ENCODE measurements around the gene CDH4. TPM values are rescaled to one million over a fixed set of nuclear protein-coding genes. Genes with fewer than 3 reads are reported as not detected.
A peak's percentile ranks its signal among the peaks of the same experiment; 100 is the strongest.

The CDH4 gene
- polyA plus RNA-seq, 1 donor = 1.7 TPM

DNA sequence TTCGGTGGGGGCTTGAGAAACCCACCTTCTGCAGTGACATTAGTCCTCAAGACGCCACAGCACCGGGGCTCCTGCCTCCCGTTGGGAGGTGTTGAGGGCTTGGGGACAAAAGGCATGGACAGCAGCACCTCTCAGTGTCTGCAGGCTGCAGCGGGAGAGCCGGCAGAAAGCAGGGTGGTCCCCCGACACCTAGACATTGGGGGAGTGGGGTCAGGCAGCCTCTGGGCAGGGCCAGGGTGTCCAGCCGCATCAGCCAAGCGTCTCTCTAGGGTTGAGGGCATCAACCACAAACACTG, 549.0 kb downstream of the CDH4 start:
- no peaks in the 10 kb centered on the region for H3K36me3 ChIP-seq (ENCODE audit: control insufficient read depth, insufficient read depth, low read length)
- H3K9me3 ChIP-seq (ENCODE audit: control insufficient read depth, low read depth, low read length) = no peaks in the 10 kb centered on the region
- no peak overlapping the region for H3K27ac ChIP-seq (ENCODE audit: low read length)
- DNase-seq = no peak
- WGBS (ENCODE audit: insufficient coverage, low lambda C conversion rate) = no CpG with 5 or more reads among the region's 9 CpGs
- no peak overlapping the region for H3K4me3 ChIP-seq (ENCODE audit: low read length)
- no peaks in the 10 kb centered on the region for H3K4me1 ChIP-seq (ENCODE audit: control insufficient read depth, insufficient read depth, low read length)
- peaks cover 34% of the 10 kb centered on the region for H3K27me3 ChIP-seq (ENCODE audit: control insufficient read depth, insufficient read depth, low read length)

GRCh38 chr20:61801428-61801827, 549.4 kb downstream of the CDH4 start:
- Histone ChIP-seq H3K4me3 (ENCODE audit: low read length) (no peak overlapping the region), H3K9me3 (ENCODE audit: control insufficient read depth, low read depth, low read length) (no peaks in the 10 kb centered on the region), H3K27ac (ENCODE audit: low read length) (no peak overlapping the region), H3K4me1 (ENCODE audit: control insufficient read depth, insufficient read depth, low read length) (no peaks in the 10 kb centered on the region), H3K36me3 (ENCODE audit: control insufficient read depth, insufficient read depth, low read length) (no peaks in the 10 kb centered on the region), H3K27me3 (ENCODE audit: control insufficient read depth, insufficient read depth, low read length) (peaks cover 34% of the 10 kb centered on the region)
- WGBS (ENCODE audit: insufficient coverage, low lambda C conversion rate) = no CpG with 5 or more reads among the region's 4 CpGs
- DNase-seq = no peak

GRCh38 chr20:61801857-61802442, 549.9 kb downstream of the CDH4 start:
- peaks cover 34% of the 10 kb centered on the region for H3K27me3 ChIP-seq (ENCODE audit: control insufficient read depth, insufficient read depth, low read length)
- no peaks in the 10 kb centered on the region for H3K4me1 ChIP-seq (ENCODE audit: control insufficient read depth, insufficient read depth, low read length)
- no peak for DNase-seq
- H3K36me3 ChIP-seq (ENCODE audit: control insufficient read depth, insufficient read depth, low read length) = no peaks in the 10 kb centered on the region
- WGBS (ENCODE audit: insufficient coverage, low lambda C conversion rate) = no CpG with 5 or more reads among the region's 10 CpGs
- H3K4me3 ChIP-seq (ENCODE audit: low read length) = no peak overlapping the region
- no peak overlapping the region for H3K27ac ChIP-seq (ENCODE audit: low read length)
- no peaks in the 10 kb centered on the region for H3K9me3 ChIP-seq (ENCODE audit: control insufficient read depth, low read depth, low read length)

GRCh38 chr20:61802721-61803311, 550.8 kb downstream of the CDH4 start:
- Histone ChIP-seq H3K4me3 (ENCODE audit: low read length) (no peak overlapping the region), H3K27me3 (ENCODE audit: control insufficient read depth, insufficient read depth, low read length) (peaks cover 39% of the 10 kb centered on the region), H3K9me3 (ENCODE audit: control insufficient read depth, low read depth, low read length) (no peaks in the 10 kb centered on the region), H3K27ac (ENCODE audit: low read length) (no peak overlapping the region), H3K36me3 (ENCODE audit: control insufficient read depth, insufficient read depth, low read length) (no peaks in the 10 kb centered on the region), H3K4me1 (ENCODE audit: control insufficient read depth, insufficient read depth, low read length) (no peaks in the 10 kb centered on the region)
- no CpG with 5 or more reads among the region's 36 CpGs for WGBS (ENCODE audit: insufficient coverage, low lambda C conversion rate)
- no peak for DNase-seq

- no peak overlapping the region for H3K4me3 ChIP-seq (ENCODE audit: low read length)
- peaks cover 39% of the 10 kb centered on the region for H3K27me3 ChIP-seq (ENCODE audit: control insufficient read depth, insufficient read depth, low read length)
Observed at GRCh38 chr20:61803416-61803914, 551.4 kb downstream of the CDH4 start.

GRCh38 chr20:61803915-61804751, 552.1 kb downstream of the CDH4 start:
- Histone ChIP-seq H3K27me3 (ENCODE audit: control insufficient read depth, insufficient read depth, low read length) (peaks cover 39% of the 10 kb centered on the region), H3K4me3 (ENCODE audit: low read length) (no peak overlapping the region), H3K36me3 (ENCODE audit: control insufficient read depth, insufficient read depth, low read length) (no peaks in the 10 kb centered on the region), H3K27ac (ENCODE audit: low read length) (no peak overlapping the region), H3K4me1 (ENCODE audit: control insufficient read depth, insufficient read depth, low read length) (no peaks in the 10 kb centered on the region), H3K9me3 (ENCODE audit: control insufficient read depth, low read depth, low read length) (no peaks in the 10 kb centered on the region)
- no peak for DNase-seq
- no CpG with 5 or more reads among the region's 27 CpGs for WGBS (ENCODE audit: insufficient coverage, low lambda C conversion rate)

More at GRCh38 chr20:61803416-61803914, 551.4 kb downstream of the CDH4 start:
- Histone ChIP-seq H3K36me3 (ENCODE audit: control insufficient read depth, insufficient read depth, low read length) (no peaks in the 10 kb centered on the region), H3K4me1 (ENCODE audit: control insufficient read depth, insufficient read depth, low read length) (no peaks in the 10 kb centered on the region), H3K9me3 (ENCODE audit: control insufficient read depth, low read depth, low read length) (no peaks in the 10 kb centered on the region), H3K27ac (ENCODE audit: low read length) (no peak overlapping the region)
- peak in 1 of 2 donors; percentile 11 for DNase-seq
- WGBS (ENCODE audit: insufficient coverage, low lambda C conversion rate) = 0% methylated on average over 1 of the region's 19 CpGs

DNA sequence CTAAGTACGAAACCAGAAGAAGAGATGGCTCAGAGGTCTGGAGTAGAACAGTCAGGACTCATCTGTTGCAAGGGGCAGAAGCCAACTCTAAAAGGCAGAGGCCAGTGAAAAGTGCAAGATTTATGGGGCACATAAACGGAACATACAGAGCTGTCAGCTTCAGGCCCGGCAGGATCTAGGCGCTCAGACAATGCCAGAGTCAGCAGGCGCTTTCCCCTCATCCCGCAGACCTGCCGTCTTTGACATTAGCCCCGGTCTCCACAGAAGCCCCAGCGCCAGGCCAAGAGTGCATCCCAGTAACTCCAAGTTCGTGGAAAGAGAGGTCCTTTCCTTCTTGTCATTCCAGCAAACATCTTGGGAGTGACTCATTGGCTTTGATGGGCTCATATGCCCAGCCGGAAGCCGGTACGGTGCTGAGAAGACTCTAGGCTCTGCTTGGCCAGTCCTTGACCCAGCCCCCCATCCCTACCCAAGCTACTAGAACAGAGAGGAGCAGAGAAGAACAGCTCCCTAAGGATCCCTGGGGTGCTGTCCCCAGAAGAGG, 552.8 kb downstream of the CDH4 start:
- no peak for DNase-seq
- WGBS (ENCODE audit: insufficient coverage, low lambda C conversion rate) = 92% methylated on average over 2 of the region's 13 CpGs
- H3K27me3 ChIP-seq (ENCODE audit: control insufficient read depth, insufficient read depth, low read length) = peaks cover 39% of the 10 kb centered on the region
- no peak overlapping the region for H3K4me3 ChIP-seq (ENCODE audit: low read length)
- no peaks in the 10 kb centered on the region for H3K9me3 ChIP-seq (ENCODE audit: control insufficient read depth, low read depth, low read length)
- H3K4me1 ChIP-seq (ENCODE audit: control insufficient read depth, insufficient read depth, low read length) = no peaks in the 10 kb centered on the region
- no peak overlapping the region for H3K27ac ChIP-seq (ENCODE audit: low read length)
- H3K36me3 ChIP-seq (ENCODE audit: control insufficient read depth, insufficient read depth, low read length) = no peaks in the 10 kb centered on the region

- Histone ChIP-seq H3K27me3 (ENCODE audit: control insufficient read depth, insufficient read depth, low read length) (peaks cover 39% of the 10 kb centered on the region), H3K36me3 (ENCODE audit: control insufficient read depth, insufficient read depth, low read length) (no peaks in the 10 kb centered on the region), H3K4me3 (ENCODE audit: low read length) (no peak overlapping the region), H3K27ac (ENCODE audit: low read length) (no peak overlapping the region), H3K9me3 (ENCODE audit: control insufficient read depth, low read depth, low read length) (no peaks in the 10 kb centered on the region), H3K4me1 (ENCODE audit: control insufficient read depth, insufficient read depth, low read length) (no peaks in the 10 kb centered on the region)
- no peak for DNase-seq
- no CpG with 5 or more reads among the region's 12 CpGs for WGBS (ENCODE audit: insufficient coverage, low lambda C conversion rate)
Observed at GRCh38 chr20:61805365-61805764, 553.3 kb downstream of the CDH4 start.

DNA sequence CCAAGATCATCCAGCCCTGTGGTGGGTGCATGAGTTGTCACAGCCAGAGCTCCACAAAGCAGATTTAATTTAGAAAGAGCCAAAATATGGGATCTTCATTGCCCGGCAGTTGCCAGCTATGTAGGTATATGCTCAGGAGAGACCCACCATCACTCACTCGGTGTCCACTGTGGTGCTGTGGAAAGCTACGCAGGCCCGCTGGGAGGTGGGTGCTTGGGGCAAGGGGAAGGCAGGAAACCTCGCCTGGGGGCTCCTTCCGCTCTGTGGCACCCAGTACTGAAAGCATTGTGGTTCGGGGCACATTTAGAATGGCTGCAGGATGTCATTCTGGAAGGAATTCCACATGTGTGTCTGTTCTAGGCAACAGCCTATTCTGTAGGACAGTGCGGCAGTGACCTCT, 553.7 kb downstream of the CDH4 start:
- no peaks in the 10 kb centered on the region for H3K9me3 ChIP-seq (ENCODE audit: control insufficient read depth, low read depth, low read length)
- no CpG with 5 or more reads among the region's 8 CpGs for WGBS (ENCODE audit: insufficient coverage, low lambda C conversion rate)
- H3K27me3 ChIP-seq (ENCODE audit: control insufficient read depth, insufficient read depth, low read length) = peaks cover 39% of the 10 kb centered on the region
- H3K27ac ChIP-seq (ENCODE audit: low read length) = no peak overlapping the region
- no peaks in the 10 kb centered on the region for H3K4me1 ChIP-seq (ENCODE audit: control insufficient read depth, insufficient read depth, low read length)
- H3K4me3 ChIP-seq (ENCODE audit: low read length) = no peak overlapping the region
- H3K36me3 ChIP-seq (ENCODE audit: control insufficient read depth, insufficient read depth, low read length) = no peaks in the 10 kb centered on the region
- DNase-seq = no peak

DNA sequence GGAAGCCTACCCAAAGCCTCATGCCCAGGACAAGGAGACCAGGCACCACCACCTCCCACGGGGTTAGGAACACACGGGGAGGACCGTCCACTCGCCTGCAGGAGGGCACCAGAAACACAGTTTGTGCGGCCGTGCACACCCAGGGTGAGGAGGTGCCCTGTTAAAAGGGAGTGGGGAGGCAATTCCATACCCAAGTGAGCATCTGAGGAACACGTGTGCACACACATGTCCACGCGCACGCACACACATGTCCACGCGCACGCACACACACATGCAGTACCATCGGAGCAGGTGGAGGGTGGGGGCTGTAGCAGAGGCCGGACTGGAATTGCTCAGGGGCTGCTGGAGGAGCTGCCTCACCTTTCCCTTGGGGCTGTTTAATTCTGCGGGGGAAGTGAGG, 554.3 kb downstream of the CDH4 start:
- peaks cover 39% of the 10 kb centered on the region for H3K27me3 ChIP-seq (ENCODE audit: control insufficient read depth, insufficient read depth, low read length)
- H3K4me1 ChIP-seq (ENCODE audit: control insufficient read depth, insufficient read depth, low read length) = no peaks in the 10 kb centered on the region
- DNase-seq = no peak
- no peaks in the 10 kb centered on the region for H3K36me3 ChIP-seq (ENCODE audit: control insufficient read depth, insufficient read depth, low read length)
- H3K27ac ChIP-seq (ENCODE audit: low read length) = no peak overlapping the region
- no CpG with 5 or more reads among the region's 16 CpGs for WGBS (ENCODE audit: insufficient coverage, low lambda C conversion rate)
- H3K4me3 ChIP-seq (ENCODE audit: low read length) = no peak overlapping the region
- no peaks in the 10 kb centered on the region for H3K9me3 ChIP-seq (ENCODE audit: control insufficient read depth, low read depth, low read length)
